ENCODE measurements around the gene SLK.

Gene SLK

GRCh38 chr10:104056619-104057273, 89.8 kb downstream of the SLK start:
- DNase-seq (ENCODE audit: low read depth): no peak

GRCh38 chr10:104057717-104058116, 90.8 kb downstream of the SLK start:
- no peak for DNase-seq (ENCODE audit: low read depth)

GRCh38 chr10:104059364-104059763, 92.4 kb downstream of the SLK start:
- DNase-seq (ENCODE audit: low read depth): no peak

GRCh38 chr10:104061196-104061595, 94.3 kb downstream of the SLK start:
- DNase-seq (ENCODE audit: low read depth): no peak

GRCh38 chr10:104065748-104066147, 98.8 kb downstream of the SLK start:
- no peak for DNase-seq (ENCODE audit: low read depth)

GRCh38 chr10:104066945-104067344, 100.0 kb downstream of the SLK start:
- DNase-seq (ENCODE audit: low read depth): no peak

- no peak for DNase-seq (ENCODE audit: low read depth)
Measured at GRCh38 chr10:104067525-104067924, 100.6 kb downstream of the SLK start.

GRCh38 chr10:104069613-104070012, 102.7 kb downstream of the SLK start:
- DNase-seq (ENCODE audit: low read depth): no peak

GRCh38 chr10:104072786-104073185, 105.8 kb downstream of the SLK start:
- DNase-seq (ENCODE audit: low read depth): no peak

- DNase-seq (ENCODE audit: low read depth): no peak
Measured at GRCh38 chr10:104074505-104074904, 107.6 kb downstream of the SLK start.

- no peak for DNase-seq (ENCODE audit: low read depth)
Measured at GRCh38 chr10:104076743-104077160, 109.8 kb downstream of the SLK start.

- DNase-seq (ENCODE audit: low read depth): no peak
Measured at GRCh38 chr10:104077247-104077646, 110.3 kb downstream of the SLK start.

- DNase-seq (ENCODE audit: low read depth): no peak
Measured at GRCh38 chr10:104077663-104078151, 110.8 kb downstream of the SLK start.

Measured in CMK (cell line).